Gastrocnemius medialis (tissue), 4 donors: ENCODE measurements around the gene ITGA8. TPM values are rescaled to one million over a fixed set of nuclear protein-coding genes. Genes with fewer than 3 reads are reported as not detected.

Experiments used
- ATAC-seq, 2 donors: fragments of 150-250 bp; one replicate each; pipeline ENCODE4 v1.9.1; 2016
- DNase-seq, 2 donors: peaks; one replicate each; pipeline ENCODE4 v3.0.0-alpha.2; 2019
- H3K27ac ChIP-seq, 4 donors: fragments of 200-600 bp; sonication (generic); 1 replicate in 1 of 4; 2 replicates in 3 of 4; pipeline ENCODE4 v1.5.1; 2016 to 2018; ENCODE audit warnings: mild to moderate bottlenecking in 2 of 4, moderate library complexity in 1 of 4
- H3K27me3 ChIP-seq, 3 donors: fragments of 200-600 bp; sonication (generic) in 2 of 3; 1 replicate in 1 of 3; 2 replicates in 2 of 3; pipeline versions ENCODE4 v1.5.1 to v1.6.0; 2016 to 2019; ENCODE audit warnings: mild to moderate bottlenecking in 1 of 3, moderate library complexity in 1 of 3
- H3K36me3 ChIP-seq, 2 donors: fragments of 200-600 bp; sonication (generic) in 1 of 2; one replicate each; pipeline ENCODE4 v1.5.1; 2017 to 2018
- H3K4me1 ChIP-seq, 2 donors: fragments of 200-600 bp; sonication (generic) in 1 of 2; one replicate each; pipeline ENCODE4 v1.5.1; 2016 to 2017; ENCODE audit warnings: mild to moderate bottlenecking in 2 of 2
- H3K4me3 ChIP-seq, 4 donors: fragments of 200-600 bp; sonication (generic) in 3 of 4; 1 replicate in 1 of 4; 2 replicates in 3 of 4; pipeline ENCODE4 v1.5.1; 2016 to 2019; ENCODE audit warnings: mild to moderate bottlenecking in 2 of 4
- H3K9me3 ChIP-seq, 3 donors: fragments of 200-600 bp; sonication (generic) in 2 of 3; 1 replicate in 1 of 3; 2 replicates in 2 of 3; pipeline ENCODE4 v1.5.1; 2016 to 2019
- CTCF ChIP-seq, 5 experiments: fragments of 450-650 bp in 3 of 5; fragments of 200-600 bp in 2 of 5; sonication (generic) in 2 of 5; IDR thresholded peaks in 4 of 5; conservative IDR thresholded peaks in 1 of 5; 1 replicate in 4 of 5; 2 replicates in 1 of 5; pipeline ENCODE4 v1.5.1; 2016 to 2019; ENCODE audit warnings: antibody characterized with exemption in 5 of 5, mild to moderate bottlenecking in 3 of 5, moderate library complexity in 3 of 5
- POLR2A ChIP-seq, 2 donors: fragments of 450-650 bp; IDR thresholded peaks; one replicate each; pipeline ENCODE4 v1.6.1; 2017; ENCODE audit warnings: antibody characterized with exemption in 2 of 2, mild to moderate bottlenecking in 2 of 2, moderate library complexity in 2 of 2
- in situ Hi-C, 4 donors: fragments of 200-750 bp; cut with MboI; loops; one replicate each; pipeline versions ENCODE4 v1.15.0 to v1.8.0; 2017; ENCODE audit warnings: low sequenced_read_pairs in 4 of 4
- intact Hi-C: fragments of 100-400 bp; cut with DNase I; formaldehyde crosslinking; loops from one replicate; pipeline ENCODE4 v1.15.1; 2023; ENCODE audit warnings: low total_unique reads
- total RNA-seq, 4 donors: library from RNA; depleted of rRNA; stranded (reverse); fragments of >200 nt; gene quantifications; one replicate each; pipeline versions ENCODE4 v1.1.0 to v1.2.3, GENCODE V29; 2016

The ITGA8 gene
- total RNA-seq, 4 donors from 2014 or later, result 1.6 to 17.4 (median 10.3) TPM

GRCh38 chr10:15678851-15679250 is 40.9 kb downstream of the ITGA8 start:
- no peak for ATAC-seq
- H3K36me3 ChIP-seq, result no peaks in the 10 kb centered on the region

GRCh38 chr10:15672469-15672868 is 47.3 kb downstream of the ITGA8 start:
- no peak for DNase-seq
- in situ Hi-C loops (no loop called here), intact Hi-C loops (no loop called here)

More at GRCh38 chr10:15678851-15679250, 40.9 kb downstream of the ITGA8 start:
- DNase-seq, result no peak
- intact Hi-C loops (no loop called here), in situ Hi-C loops (no loop called here)
- Histone ChIP-seq H3K27me3 (no peaks in the 10 kb centered on the region), H3K4me3 (no peak overlapping the region), H3K4me1 (no peaks in the 10 kb centered on the region), H3K9me3 (no peaks in the 10 kb centered on the region), H3K27ac (no peak overlapping the region)
- TF ChIP-seq POLR2A (IDR thresholded peaks at IDR 0.05) (no peak), CTCF (IDR thresholded peaks at IDR 0.05 in 4 of 5, conservative IDR thresholded peaks at IDR 0.05 in 1 of 5) (no peak)

DNA sequence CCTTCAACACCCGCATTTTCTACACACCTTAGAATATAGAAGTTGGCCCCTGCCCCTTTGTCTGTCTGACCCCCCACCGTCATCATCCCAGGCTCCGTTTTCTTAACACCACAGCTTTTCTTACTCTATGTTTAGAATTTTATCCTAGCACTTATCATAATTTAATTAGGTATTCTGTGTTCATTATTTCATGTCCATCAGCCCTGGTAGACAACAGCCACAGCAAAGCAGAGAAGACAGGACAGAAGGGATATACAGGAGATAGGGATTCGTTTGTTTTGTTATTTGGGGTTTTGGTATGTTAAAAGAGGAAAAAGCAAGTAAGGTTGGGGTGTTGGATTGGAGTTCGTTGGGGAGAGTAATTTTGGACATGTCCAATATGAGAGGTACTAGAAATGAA is 48.8 kb downstream of the ITGA8 start:
- no peaks in the 10 kb centered on the region for H3K9me3 ChIP-seq
- no peak overlapping the region for H3K4me3 ChIP-seq
- no peaks in the 10 kb centered on the region for H3K27me3 ChIP-seq
- in situ Hi-C loops (no loop called here), intact Hi-C loops (no loop called here)
- H3K27ac ChIP-seq, result no peak overlapping the region
- ATAC-seq (no peak), DNase-seq (no peak)
- no peaks in the 10 kb centered on the region for H3K4me1 ChIP-seq
- no peaks in the 10 kb centered on the region for H3K36me3 ChIP-seq
- no peak for TF ChIP-seq POLR2A (IDR thresholded peaks at IDR 0.05)
- no peak for TF ChIP-seq CTCF (IDR thresholded peaks at IDR 0.05 in 4 of 5, conservative IDR thresholded peaks at IDR 0.05 in 1 of 5)

More at GRCh38 chr10:15672469-15672868, 47.3 kb downstream of the ITGA8 start:
- H3K27me3 ChIP-seq, result no peaks in the 10 kb centered on the region
- ATAC-seq, result no peak
- H3K9me3 ChIP-seq, result no peaks in the 10 kb centered on the region
- no peaks in the 10 kb centered on the region for H3K36me3 ChIP-seq
- H3K4me1 ChIP-seq, result no peaks in the 10 kb centered on the region
- no peak for TF ChIP-seq POLR2A (IDR thresholded peaks at IDR 0.05)
- TF ChIP-seq CTCF (IDR thresholded peaks at IDR 0.05 in 4 of 5, conservative IDR thresholded peaks at IDR 0.05 in 1 of 5), result no peak
- no peak overlapping the region for H3K4me3 ChIP-seq
- H3K27ac ChIP-seq, result no peak overlapping the region

GRCh38 chr10:15661574-15661973 is 58.1 kb downstream of the ITGA8 start:
- Histone ChIP-seq H3K27me3 (no peaks in the 10 kb centered on the region), H3K4me1 (no peaks in the 10 kb centered on the region), H3K9me3 (no peaks in the 10 kb centered on the region), H3K36me3 (no peaks in the 10 kb centered on the region), H3K4me3 (no peak overlapping the region), H3K27ac (no peak overlapping the region)
- ATAC-seq (no peak), DNase-seq (no peak)
- no peak for TF ChIP-seq POLR2A (IDR thresholded peaks at IDR 0.05)
- in situ Hi-C loops, result no loop called here
- intact Hi-C loops, result no loop called here

GRCh38 chr10:15660990-15661389 is 58.7 kb downstream of the ITGA8 start:
- Histone ChIP-seq H3K27ac (no peak overlapping the region), H3K27me3 (no peaks in the 10 kb centered on the region), H3K9me3 (no peaks in the 10 kb centered on the region), H3K36me3 (no peaks in the 10 kb centered on the region), H3K4me1 (no peaks in the 10 kb centered on the region), H3K4me3 (no peak overlapping the region)
- DNase-seq (no peak), ATAC-seq (no peak)
- in situ Hi-C loops, result no loop called here
- intact Hi-C loops, result no loop called here
- TF ChIP-seq CTCF (IDR thresholded peaks at IDR 0.05 in 4 of 5, conservative IDR thresholded peaks at IDR 0.05 in 1 of 5) (no peak), POLR2A (IDR thresholded peaks at IDR 0.05) (no peak)
